ENCODE results near the gene GAMT.
A peak's percentile ranks its signal among the peaks of the same experiment; 100 is the strongest.

GAMT gene

DNA sequence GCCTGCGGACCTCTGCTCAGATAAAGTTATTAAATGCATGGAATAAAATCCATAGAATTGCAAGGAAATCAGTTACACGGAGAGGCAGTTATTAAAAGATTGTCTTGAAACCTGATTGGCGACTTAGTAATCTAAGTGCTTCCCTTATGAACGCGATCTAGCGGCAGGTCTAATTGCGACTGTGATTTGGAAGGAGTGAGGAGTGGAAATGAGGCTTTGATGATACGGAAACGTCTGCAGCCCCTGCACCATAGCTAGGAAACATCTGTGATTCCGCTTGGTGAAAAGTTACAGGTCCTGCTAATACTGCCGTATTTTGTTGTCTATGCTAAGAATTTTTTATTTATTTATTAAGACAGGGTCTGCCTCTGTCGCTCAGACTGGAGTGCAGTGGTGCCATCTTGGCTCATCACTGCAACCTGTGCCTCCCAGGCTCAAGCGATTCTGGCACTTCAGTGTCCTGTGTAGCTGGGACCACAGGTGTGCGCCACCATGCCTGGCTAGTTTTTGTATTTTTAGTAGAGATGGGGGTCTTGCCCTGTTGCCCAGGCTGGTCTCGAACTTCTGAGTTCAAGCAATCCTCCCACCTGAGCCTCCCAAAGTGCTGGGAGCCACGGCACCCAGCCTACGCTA, 16.7 kb downstream of the GAMT start:
- no peak for DNase-seq (ENCODE audit: low read depth, low spot score)
- CTCF ChIA-PET = interaction anchor here (1.1 kb wide), 1 partner anchor 106 kb away, joined by 3 read pairs; no protein-coding TSS in a partner anchor
- TF ChIP-seq, protein P1, sequence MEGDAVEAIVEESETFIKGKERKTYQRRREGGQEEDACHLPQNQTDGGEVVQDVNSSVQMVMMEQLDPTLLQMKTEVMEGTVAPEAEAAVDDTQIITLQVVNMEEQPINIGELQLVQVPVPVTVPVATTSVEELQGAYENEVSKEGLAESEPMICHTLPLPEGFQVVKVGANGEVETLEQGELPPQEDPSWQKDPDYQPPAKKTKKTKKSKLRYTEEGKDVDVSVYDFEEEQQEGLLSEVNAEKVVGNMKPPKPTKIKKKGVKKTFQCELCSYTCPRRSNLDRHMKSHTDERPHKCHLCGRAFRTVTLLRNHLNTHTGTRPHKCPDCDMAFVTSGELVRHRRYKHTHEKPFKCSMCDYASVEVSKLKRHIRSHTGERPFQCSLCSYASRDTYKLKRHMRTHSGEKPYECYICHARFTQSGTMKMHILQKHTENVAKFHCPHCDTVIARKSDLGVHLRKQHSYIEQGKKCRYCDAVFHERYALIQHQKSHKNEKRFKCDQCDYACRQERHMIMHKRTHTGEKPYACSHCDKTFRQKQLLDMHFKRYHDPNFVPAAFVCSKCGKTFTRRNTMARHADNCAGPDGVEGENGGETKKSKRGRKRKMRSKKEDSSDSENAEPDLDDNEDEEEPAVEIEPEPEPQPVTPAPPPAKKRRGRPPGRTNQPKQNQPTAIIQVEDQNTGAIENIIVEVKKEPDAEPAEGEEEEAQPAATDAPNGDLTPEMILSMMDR (IDR thresholded peaks at IDR 0.05; ENCODE audit: insufficient read depth, low read length, missing control alignments) = no peak
- H3K4me3 ChIP-seq (ENCODE audit: low read depth, low read length) = peak overlapping the region; percentile 92
- POLR2A ChIA-PET = no interaction called here

DNA sequence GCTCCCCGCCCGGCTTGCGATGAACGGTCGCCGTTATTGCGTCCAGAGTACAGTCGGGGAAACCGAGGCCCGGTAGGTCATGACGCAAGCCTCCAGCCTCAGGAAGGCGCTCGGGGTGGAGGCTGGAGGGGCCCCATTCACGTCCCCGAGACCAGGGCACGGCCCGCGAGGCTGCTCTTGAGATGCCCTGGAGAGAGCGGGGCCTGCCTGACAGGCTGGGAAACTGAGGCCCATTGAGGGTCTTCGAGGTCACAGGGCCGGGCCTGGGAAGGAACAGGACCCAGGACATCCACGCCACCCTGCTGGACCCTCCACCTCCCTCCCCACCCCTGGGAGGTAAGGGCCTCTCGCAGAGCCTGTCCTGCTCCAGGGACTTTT, 17.3 kb downstream of the GAMT start:
- H3K4me3 ChIP-seq (ENCODE audit: low read depth, low read length) = peak overlapping the region; percentile 92
- no peak for DNase-seq (ENCODE audit: low read depth, low spot score)
- ChIA-PET POLR2A (no interaction called here), CTCF (interaction anchor here (1.1 kb wide), 1 partner anchor 105 kb away, joined by 3 read pairs; no protein-coding TSS in a partner anchor)
- TF ChIP-seq, protein P1 (IDR thresholded peaks at IDR 0.05; ENCODE audit: insufficient read depth, low read length, missing control alignments) = no peak

DNA sequence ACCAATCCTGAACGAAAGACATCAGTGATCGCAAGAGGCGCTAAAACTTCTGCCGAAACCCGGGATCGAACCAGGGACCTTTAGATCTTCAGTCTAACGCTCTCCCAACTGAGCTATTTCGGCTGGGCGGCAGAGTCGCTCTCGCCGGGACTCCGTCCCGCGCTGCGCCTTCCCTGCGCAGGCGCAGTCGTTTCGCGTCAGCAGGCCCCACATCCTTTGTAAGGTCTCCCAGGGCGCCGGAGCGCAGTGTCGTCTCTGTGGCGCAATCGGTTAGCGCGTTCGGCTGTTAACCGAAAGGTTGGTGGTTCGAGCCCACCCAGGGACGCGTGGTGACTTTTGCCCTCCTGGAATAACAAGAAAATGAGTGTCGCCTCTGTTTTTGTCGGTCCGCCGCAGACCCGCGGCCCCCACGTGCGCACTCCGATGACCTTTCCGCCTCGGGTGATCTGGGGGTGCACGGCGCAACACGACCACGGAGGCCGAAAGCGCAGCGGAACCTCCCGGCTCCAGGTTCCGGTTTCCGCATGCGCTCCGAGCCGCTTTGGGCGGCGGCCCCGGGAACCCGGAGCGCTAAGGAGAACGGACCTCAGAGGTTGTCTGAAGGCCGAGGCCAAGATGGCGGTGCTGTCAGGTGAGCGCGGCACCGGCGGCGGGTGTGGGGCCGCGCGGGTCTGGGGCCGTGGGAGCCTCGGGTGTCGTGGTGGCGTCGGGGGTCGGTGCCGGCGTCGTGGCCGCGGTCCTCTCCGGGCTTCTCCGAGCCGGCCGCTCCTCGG, 17.8 kb downstream of the GAMT start, which contains the start of gene NDUFS7:
TSS of gene NDUFS7 (plus strand) at position 596 of the 773 bp plus-strand sequence. CDS start at position 616, 20 bp downstream.
- CTCF ChIA-PET = interaction anchor here (0.7 to 1.7 kb wide), 7 partner anchors 10 to 140 kb away, joined by 3 to 6 read pairs (median 4); no protein-coding TSS in a partner anchor
- peak; percentile 65 for DNase-seq (ENCODE audit: low read depth, low spot score)
- peak within 1 kb of the TSS; percentile 92 for H3K4me3 ChIP-seq (ENCODE audit: low read depth, low read length)
- TF ChIP-seq, protein P1 (IDR thresholded peaks at IDR 0.05; ENCODE audit: insufficient read depth, low read length, missing control alignments) = peak; percentile 3
- POLR2A ChIA-PET = interaction anchor here (0.8 to 1.0 kb wide), 4 partner anchors 8 to 29 kb away, joined by 3 to 6 read pairs (median 5); a partner anchor contains a TSS

DNA sequence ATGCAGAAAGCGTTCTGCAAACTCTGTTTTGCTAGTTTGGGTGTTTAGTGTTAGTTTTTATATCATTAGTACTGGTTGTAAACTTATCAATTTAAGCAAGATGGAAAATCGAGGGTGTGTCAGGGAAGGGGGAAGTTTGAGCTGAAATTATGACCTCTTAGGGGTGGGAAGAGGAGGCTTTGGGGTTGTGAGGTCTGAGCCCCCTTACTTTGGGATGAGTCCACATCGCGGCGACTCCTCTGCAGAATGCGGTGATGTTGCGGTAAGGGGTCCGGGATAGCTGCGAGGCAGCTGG, 18.4 kb downstream of the GAMT start:
- TF ChIP-seq, protein P1 (IDR thresholded peaks at IDR 0.05; ENCODE audit: insufficient read depth, low read length, missing control alignments) = no peak
- no peak overlapping the region for H3K4me3 ChIP-seq (ENCODE audit: low read depth, low read length)
- CTCF ChIA-PET = interaction anchor here (0.7 to 1.7 kb wide), 7 partner anchors 10 to 140 kb away, joined by 3 to 6 read pairs (median 4); no protein-coding TSS in a partner anchor
- DNase-seq (ENCODE audit: low read depth, low spot score) = peak; percentile 45
- POLR2A ChIA-PET = interaction anchor here (0.8 to 1.0 kb wide), 4 partner anchors 8 to 28 kb away, joined by 3 to 6 read pairs (median 5); a partner anchor contains a TSS

DNA sequence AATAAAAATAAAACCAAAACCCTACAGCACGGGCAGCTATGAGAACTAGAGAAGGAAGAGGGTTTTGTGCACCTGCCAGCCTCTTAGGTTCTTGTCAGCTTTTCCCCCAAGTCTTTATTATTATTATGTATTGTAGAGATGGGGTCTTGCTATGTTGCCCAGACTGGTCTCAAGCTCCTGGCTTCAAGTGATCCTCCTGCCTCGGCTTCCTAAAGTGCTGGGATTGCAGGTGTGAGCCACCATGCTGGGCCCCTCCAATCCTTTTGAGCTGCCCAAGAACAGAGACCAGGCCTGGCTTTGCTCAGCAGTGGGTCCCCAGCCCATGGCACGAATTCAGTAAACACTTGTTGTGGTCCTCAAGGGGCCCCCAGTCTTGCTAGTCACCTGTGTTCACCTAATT, 19.1 kb downstream of the GAMT start:
- H3K4me3 ChIP-seq (ENCODE audit: low read depth, low read length) = no peak overlapping the region
- no peak for DNase-seq (ENCODE audit: low read depth, low spot score)
- CTCF ChIA-PET = interaction anchor here (0.7 to 1.7 kb wide), 8 partner anchors 9 to 116 kb away, joined by 3 to 6 read pairs (median 4); no protein-coding TSS in a partner anchor
- TF ChIP-seq, protein P1 (IDR thresholded peaks at IDR 0.05; ENCODE audit: insufficient read depth, low read length, missing control alignments) = no peak
- POLR2A ChIA-PET = no interaction called here

DNA sequence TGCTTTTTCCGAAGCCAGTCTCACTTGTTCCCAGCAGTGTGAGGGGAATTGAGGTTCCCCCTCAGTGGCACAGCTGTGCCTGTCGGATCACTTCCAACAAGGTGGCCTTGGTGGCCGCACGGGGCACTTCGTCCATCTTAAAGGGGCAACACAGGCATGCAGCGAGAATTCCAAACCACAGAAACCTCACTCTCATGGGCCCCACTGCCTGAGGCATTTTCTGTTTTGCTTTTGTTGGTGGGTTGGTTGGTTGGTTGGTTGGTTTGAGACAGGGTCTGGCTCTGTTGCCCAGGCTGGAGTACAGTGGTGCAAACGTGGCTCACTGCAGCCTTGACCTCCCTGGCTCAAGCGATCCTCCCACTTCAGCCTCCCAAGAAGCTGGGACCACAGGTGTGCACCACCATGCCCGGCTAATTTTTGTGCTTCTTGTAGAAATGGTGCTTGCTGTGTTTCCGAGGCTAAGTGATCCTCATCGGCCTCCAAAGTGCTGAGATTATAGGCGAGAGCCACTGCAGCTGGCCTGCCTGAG, 21.3 kb downstream of the GAMT start:
- POLR2A ChIA-PET = no interaction called here
- TF ChIP-seq, protein P1 (IDR thresholded peaks at IDR 0.05; ENCODE audit: insufficient read depth, low read length, missing control alignments) = no peak

More for the DNA sequence above, 21.3 kb downstream of the GAMT start:
- CTCF ChIA-PET = interaction anchor here (0.9 to 1.3 kb wide), 2 partner anchors 13 to 15 kb away, joined by 3 read pairs; no protein-coding TSS in a partner anchor
- no peak for DNase-seq (ENCODE audit: low read depth, low spot score)
- no peak overlapping the region for H3K4me3 ChIP-seq (ENCODE audit: low read depth, low read length)

All from AG04449 (cell line).